Panc1 (cell line): ENCODE data around the gene LZTS3. TPM values are rescaled to one million over a fixed set of nuclear protein-coding genes. Genes with fewer than 3 reads are reported as not detected.

Experiments used
- ATAC-seq: fragments of 200-7000 bp; cut with Tn5 transposase; 2 replicates; pipeline ENCODE4 v1.9.1; 2020; ENCODE audit warnings: mild to moderate bottlenecking, moderate library complexity
- BruUV-seq: library from RNA; stranded (reverse); fragments of 400-500 nt; replicated peaks from 2 replicates; lab custom pipeline; 2021; lab: Mats Ljungman, UMichigan
- CTCF ChIA-PET: fragments of 300-600 bp; sonication (Branson Sonifier 250); formaldehyde crosslinking; loops from one replicate; lab custom pipeline; 2022; ENCODE audit warnings: antibody characterized with exemption; lab: Charles Lee
- POLR2A ChIA-PET: fragments of 300-600 bp; sonication (Branson Sonifier 250); formaldehyde crosslinking; loops from one replicate; lab custom pipeline; 2022; ENCODE audit warnings: antibody characterized with exemption; lab: Charles Lee
- DNase-seq: peaks from one replicate; pipeline ENCODE4 v3.0.0-alpha.2; 2010; ENCODE audit warnings: low read depth, low spot score
- H3K27ac ChIP-seq: 2 replicates; pipeline ENCODE4 v1.5.1; 2011; ENCODE audit warnings: mild to moderate bottlenecking, low read length, inconsistent platforms
- H3K27me3 ChIP-seq: fragments of 200-500 bp; sonication (Bioruptor generic); 2 replicates; pipeline ENCODE4 v1.6.0; 2014; ENCODE audit warnings: low read length, inconsistent platforms; ENCODE audit not compliant: control insufficient read depth, insufficient read depth
- H3K36me3 ChIP-seq: fragments of 200-500 bp; sonication (Bioruptor generic); 2 replicates; pipeline ENCODE4 v1.5.1; 2014; ENCODE audit warnings: inconsistent platforms, mild to moderate bottlenecking, low read length, moderate library complexity; ENCODE audit not compliant: control insufficient read depth, insufficient read depth
- H3K4me1 ChIP-seq: 2 replicates; pipeline ENCODE4 v1.5.1; 2011; ENCODE audit warnings: inconsistent platforms, mild to moderate bottlenecking, low read length, moderate library complexity; ENCODE audit not compliant: control insufficient read depth, insufficient read depth
- H3K4me3 ChIP-seq, 2 experiments: 2 replicates each; pipeline ENCODE4 v1.5.1; 2011 to 2012; ENCODE audit warnings: low read depth in 2 of 2, low read length in 2 of 2, mild to moderate bottlenecking in 2 of 2, inconsistent platforms in 1 of 2, moderate library complexity in 1 of 2
- H3K9me3 ChIP-seq: fragments of 200-500 bp; sonication (Bioruptor generic); 2 replicates; pipeline ENCODE4 v1.5.1; 2014; ENCODE audit warnings: low read depth, mild to moderate bottlenecking, inconsistent platforms, low read length, moderate library complexity; ENCODE audit not compliant: control insufficient read depth, insufficient read depth
- CTCF ChIP-seq: fragments of 450-650 bp; IDR thresholded peaks from 2 replicates; pipeline ENCODE4 v1.5.1; 2017; ENCODE audit warnings: mild to moderate bottlenecking
- POLR2AphosphoS5 ChIP-seq: IDR thresholded peaks from 2 replicates; pipeline ENCODE4 v1.6.1; 2012; ENCODE audit warnings: mild to moderate bottlenecking, low read depth, low read length, moderate library complexity
- REST ChIP-seq, 2 experiments: IDR thresholded peaks; 2 replicates each; pipeline ENCODE4 v1.6.1; 2011 to 2012; ENCODE audit warnings: low read depth in 2 of 2, control low read depth in 1 of 2, low read length in 1 of 2, mild to moderate bottlenecking in 1 of 2, moderate library complexity in 1 of 2; ENCODE audit not compliant: insufficient read depth in 1 of 2
- SIN3A ChIP-seq: IDR thresholded peaks from 2 replicates; pipeline ENCODE4 v1.6.1; 2012; ENCODE audit warnings: low read depth, mild to moderate bottlenecking, low read length, moderate library complexity, borderline replicate concordance; ENCODE audit not compliant: insufficient read depth
- TCF7L2 ChIP-seq: IDR thresholded peaks from 2 replicates; pipeline ENCODE4 v1.6.1; 2011; ENCODE audit warnings: mild to moderate bottlenecking, low read depth, low read length, inconsistent platforms
- in situ Hi-C: cut with HindIII; loops from 2 replicates; pipeline ENCODE4 v1.10.0; 2016; ENCODE audit warnings: low sequenced_read_pairs, low pct_unique_long_range_greater_than_20kb
- intact Hi-C: fragments of 100-400 bp; cut with micrococcal nuclease; formaldehyde crosslinking; loops from one replicate; pipeline ENCODE4 v1.10.0; 2022; ENCODE audit not compliant: unreplicated experiment
- total RNA-seq: library from RNA; stranded (reverse); gene quantifications from one replicate; pipeline ENCODE4 v1.2.1, GENCODE V29; 2021; ENCODE audit not compliant: unreplicated experiment

Gene LZTS3
- total RNA-seq, 1 experiment from 2014 or later: 5.2 TPM

DNA sequence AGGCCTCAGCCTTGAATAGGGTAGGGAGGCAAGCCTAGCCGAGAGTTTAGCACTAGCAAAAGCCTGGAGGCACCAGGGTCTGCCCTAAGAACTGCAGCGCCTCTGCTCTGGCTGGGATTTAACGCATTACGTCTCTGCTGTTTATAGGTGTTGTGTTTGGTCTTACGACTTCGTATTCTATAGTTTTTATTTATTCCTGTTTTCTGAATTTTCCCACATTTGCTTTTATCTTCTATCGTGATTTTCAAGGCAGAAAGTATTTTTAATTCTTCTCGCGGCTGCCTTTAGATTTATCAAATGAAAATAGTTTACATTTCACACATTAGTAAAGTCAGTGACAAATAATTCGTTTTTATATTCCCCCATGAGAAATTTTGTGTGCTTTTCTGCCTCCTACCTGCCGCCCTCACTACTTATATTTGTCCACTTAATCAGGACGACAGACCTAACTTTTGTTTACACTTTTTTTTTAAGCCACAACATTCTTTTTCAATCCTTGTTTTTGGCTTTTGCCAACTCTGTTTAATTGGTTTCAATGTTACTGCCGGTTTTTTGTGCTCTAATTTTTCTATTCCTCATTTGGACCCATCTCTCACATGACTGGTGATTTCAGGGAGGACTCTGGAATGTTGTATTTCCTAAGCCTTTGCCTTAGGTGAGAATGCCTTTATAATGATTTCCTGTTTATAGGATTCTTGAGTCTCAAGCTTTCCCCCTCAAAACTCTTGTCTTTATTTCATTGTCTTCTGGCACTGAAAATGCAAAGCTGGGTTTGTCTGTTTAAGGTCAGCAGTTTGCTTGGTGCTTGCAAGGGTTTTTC lies 1.3 kb upstream of the LZTS3 start:
- Histone ChIP-seq H3K27ac (peak overlapping the region; percentile 81), H3K27me3 (no peaks in the 10 kb centered on the region), H3K36me3 (no peaks in the 10 kb centered on the region), H3K4me1 (peaks cover 14% of the 10 kb centered on the region), H3K4me3 (peak overlapping the region; percentile 81 to 92), H3K9me3 (no peaks in the 10 kb centered on the region)
- no peak for DNase-seq
- TF ChIP-seq REST (IDR thresholded peaks at IDR 0.05; ENCODE audit: insufficient read depth in 1 of 2, low read depth in 2 of 2, low read length in 1 of 2) (no peak), POLR2AphosphoS5 (no peak), SIN3A (no peak), TCF7L2 (no peak), CTCF (no peak)
- peak; percentile 78 for ATAC-seq
- ChIA-PET CTCF (no interaction called here), POLR2A (no interaction called here)
- in situ Hi-C loops (no loop called here), intact Hi-C loops (no loop called here)
- no TSS peak for BruUV-seq

DNA sequence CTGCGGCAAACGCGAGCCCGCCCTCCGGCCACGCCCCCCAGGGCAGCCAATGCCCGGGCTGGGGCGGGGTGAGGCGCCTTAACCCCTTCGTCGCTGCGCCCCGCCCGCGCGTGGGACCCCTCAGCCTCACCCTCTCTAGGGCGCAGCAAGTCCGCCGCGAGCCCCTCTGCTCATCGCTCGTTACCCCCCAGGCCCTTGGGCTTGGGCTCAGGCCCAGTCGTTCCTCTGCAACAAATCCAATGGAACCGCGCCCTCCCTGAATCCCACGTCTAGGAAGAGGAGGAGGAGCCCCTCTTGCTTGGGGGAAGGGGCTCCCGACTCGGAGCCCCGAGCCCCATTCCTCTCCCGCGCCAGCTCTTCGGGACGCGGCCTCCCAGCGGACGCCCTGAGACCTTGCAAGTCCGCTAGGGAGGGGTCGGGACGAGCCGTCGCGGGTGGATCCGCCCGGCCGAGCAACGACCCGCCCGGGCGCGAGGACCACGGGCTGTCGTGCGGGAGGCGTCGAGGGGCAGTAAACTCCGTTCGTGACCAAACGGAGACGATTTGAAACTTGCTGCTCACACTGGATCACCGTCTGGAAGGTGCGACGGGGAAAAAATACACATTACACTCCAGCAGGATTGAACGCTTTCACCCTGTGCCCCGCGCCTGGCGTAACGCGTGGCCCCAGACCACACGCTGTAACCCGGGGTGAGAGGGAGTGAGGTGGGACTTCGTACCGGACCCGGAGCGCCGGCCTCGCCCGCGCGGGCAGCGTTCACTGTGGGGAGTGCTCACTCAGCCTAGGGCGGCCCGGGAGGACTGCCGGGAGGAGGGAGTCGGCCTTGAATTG lies 477 bp upstream of the LZTS3 start:
- H3K4me1 ChIP-seq: peaks cover 14% of the 10 kb centered on the region
- no TSS peak for BruUV-seq
- intact Hi-C loops: no loop called here
- peak overlapping the region; percentile 81 to 92 for H3K4me3 ChIP-seq
- ChIA-PET CTCF (interaction anchor here (0.7 kb wide), 1 partner anchor 77 kb away, joined by 4 read pairs; no protein-coding TSS in a partner anchor), POLR2A (no interaction called here)
- TF ChIP-seq TCF7L2 (no peak), SIN3A (no peak), POLR2AphosphoS5 (no peak), REST (IDR thresholded peaks at IDR 0.05; ENCODE audit: insufficient read depth in 1 of 2, low read depth in 2 of 2, low read length in 1 of 2) (no peak), CTCF (no peak)
- H3K27ac ChIP-seq: peak overlapping the region; percentile 81
- no peaks in the 10 kb centered on the region for H3K36me3 ChIP-seq
- peak; percentile 94 for ATAC-seq
- no peaks in the 10 kb centered on the region for H3K27me3 ChIP-seq
- DNase-seq: no peak
- in situ Hi-C loops: no loop called here
- no peaks in the 10 kb centered on the region for H3K9me3 ChIP-seq
